Tibial nerve (tissue), 4 donors: Measurements from ENCODE around the gene CIROP. TPM values are rescaled to one million over a fixed set of nuclear protein-coding genes. Genes with fewer than 3 reads are reported as not detected.

Source experiments
- DNase-seq, 2 donors: peaks; one replicate each; pipeline ENCODE4 v3.0.0-alpha.2; 2019; ENCODE audit warnings: low spot score in 2 of 2
- H3K27ac ChIP-seq, 4 donors: fragments of 200-600 bp; sonication (generic) in 3 of 4; one replicate each; pipeline ENCODE4 v1.5.1; 2017 to 2019; ENCODE audit warnings: mild to moderate bottlenecking in 1 of 4
- H3K27me3 ChIP-seq, 2 donors: fragments of 200-600 bp; sonication (generic) in 1 of 2; one replicate each; pipeline versions ENCODE4 v1.5.1 to v1.6.0; 2017 to 2019
- H3K36me3 ChIP-seq, 3 donors: fragments of 200-600 bp; sonication (generic); one replicate each; pipeline ENCODE4 v1.5.1; 2018 to 2019
- H3K4me1 ChIP-seq, 4 donors: fragments of 200-600 bp; sonication (generic) in 3 of 4; one replicate each; pipeline ENCODE4 v1.5.1; 2017 to 2019
- H3K4me3 ChIP-seq, 4 donors: fragments of 200-600 bp; sonication (generic) in 3 of 4; one replicate each; pipeline ENCODE4 v1.5.1; 2017 to 2019; ENCODE audit warnings: mild to moderate bottlenecking in 1 of 4, moderate library complexity in 1 of 4
- H3K9me3 ChIP-seq, 4 donors: fragments of 200-600 bp; sonication (generic) in 3 of 4; one replicate each; pipeline ENCODE4 v1.5.1; 2017 to 2019
- EP300 ChIP-seq, 2 donors: sonication (generic); formaldehyde crosslinking; IDR thresholded peaks; one replicate each; pipeline ENCODE4 v1.6.1; 2017; ENCODE audit warnings: antibody characterized with exemption in 2 of 2, mild to moderate bottlenecking in 1 of 2
- POLR2A ChIP-seq, 2 donors: fragments of 450-650 bp; IDR thresholded peaks; one replicate each; pipeline ENCODE4 v1.6.1; 2017; ENCODE audit warnings: antibody characterized with exemption in 2 of 2, mild to moderate bottlenecking in 2 of 2, moderate library complexity in 2 of 2
- WGBS, 2 donors: methylation state at CpG; one replicate each; pipeline ENCODE4 v1.1.5; 2018; 5-methylcytosine and 5-hydroxymethylcytosine counted together
- total RNA-seq, 4 donors: library from RNA; depleted of rRNA; stranded (reverse); fragments of >200 nt; gene quantifications; one replicate each; pipeline ENCODE4 v1.1.0, GENCODE V29; 2016
- TF ChIP-seq, protein P1 (sequence below), 5 experiments: fragments of 200-600 bp in 3 of 5; fragments of 450-650 bp in 2 of 5; sonication (generic) in 3 of 5; IDR thresholded peaks; one replicate each; pipeline ENCODE4 v1.5.1; 2016 to 2019; ENCODE audit warnings: antibody characterized with exemption in 5 of 5, mild to moderate bottlenecking in 3 of 5, moderate library complexity in 2 of 5

CIROP gene
- total RNA-seq, 4 donors from 2014 or later = not detected

DNA sequence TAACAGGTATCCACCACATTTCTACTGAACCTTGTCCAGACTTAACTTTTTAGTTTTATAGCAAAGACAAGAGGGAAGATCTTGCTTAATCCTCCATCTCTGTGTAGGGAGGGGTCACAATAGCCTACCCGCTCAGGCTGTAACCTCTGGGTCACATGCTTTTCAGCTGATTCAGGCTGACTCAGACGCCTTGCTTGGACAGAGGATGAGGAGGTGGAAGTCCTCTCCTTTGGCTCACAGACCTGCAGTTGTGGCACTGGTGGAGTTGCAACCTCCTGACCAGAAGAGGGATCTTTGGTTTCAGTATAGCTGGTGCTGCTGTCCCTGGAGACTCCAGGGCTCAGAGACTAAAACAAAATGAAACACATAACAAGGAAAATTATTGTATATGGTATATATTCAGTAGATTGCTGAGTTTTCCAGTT is 26.1 kb downstream of the CIROP start:
- WGBS, 2 donors = 5 to 22% methylated on average over 2 of the region's 2 CpGs
- H3K4me3 ChIP-seq = no peak overlapping the region
- peak; percentile 45 to 85 for DNase-seq
- H3K27me3 ChIP-seq = no peaks in the 10 kb centered on the region
- H3K4me1 ChIP-seq = peaks cover 0 to 36% (median 3%) of the 10 kb centered on the region in 4 donors
- peak overlapping the region; percentile 11 to 87 (median 57) for H3K27ac ChIP-seq
- H3K36me3 ChIP-seq = peaks cover 0 to 99% (median 30%) of the 10 kb centered on the region in 3 donors
- no peaks in the 10 kb centered on the region for H3K9me3 ChIP-seq
- TF ChIP-seq POLR2A (IDR thresholded peaks at IDR 0.05) (no peak), EP300 (IDR thresholded peaks at IDR 0.05) (peak in 1 of 2 donors; percentile 85)

DNA sequence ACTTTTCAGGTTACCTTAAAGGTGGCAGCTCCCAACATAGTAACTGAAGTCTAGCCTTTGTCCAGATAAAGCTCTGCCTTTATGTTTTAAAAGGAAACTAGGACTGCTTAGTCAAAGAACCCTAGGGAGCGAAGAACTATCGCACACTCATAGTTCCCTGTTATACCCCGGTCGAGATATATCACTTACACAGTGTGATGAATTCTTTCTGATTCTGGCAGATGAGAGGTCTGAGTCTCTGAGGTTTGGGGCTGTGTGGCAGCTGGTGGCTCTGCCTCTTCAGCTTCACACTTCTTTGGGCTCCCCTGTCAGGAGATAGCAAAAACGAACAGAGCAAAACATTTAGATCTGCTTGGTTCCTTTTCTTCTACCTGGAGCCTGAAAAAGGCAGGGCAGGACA is 26.8 kb downstream of the CIROP start:
- Histone ChIP-seq H3K27ac (peak overlapping the region in 3 of 4 donors; percentile 4 to 87 (median 79)), H3K9me3 (no peaks in the 10 kb centered on the region), H3K4me3 (no peak overlapping the region), H3K27me3 (no peaks in the 10 kb centered on the region), H3K4me1 (peaks cover 0 to 36% (median 3%) of the 10 kb centered on the region in 4 donors), H3K36me3 (peaks cover 0 to 99% (median 24%) of the 10 kb centered on the region in 3 donors)
- TF ChIP-seq, protein P1, sequence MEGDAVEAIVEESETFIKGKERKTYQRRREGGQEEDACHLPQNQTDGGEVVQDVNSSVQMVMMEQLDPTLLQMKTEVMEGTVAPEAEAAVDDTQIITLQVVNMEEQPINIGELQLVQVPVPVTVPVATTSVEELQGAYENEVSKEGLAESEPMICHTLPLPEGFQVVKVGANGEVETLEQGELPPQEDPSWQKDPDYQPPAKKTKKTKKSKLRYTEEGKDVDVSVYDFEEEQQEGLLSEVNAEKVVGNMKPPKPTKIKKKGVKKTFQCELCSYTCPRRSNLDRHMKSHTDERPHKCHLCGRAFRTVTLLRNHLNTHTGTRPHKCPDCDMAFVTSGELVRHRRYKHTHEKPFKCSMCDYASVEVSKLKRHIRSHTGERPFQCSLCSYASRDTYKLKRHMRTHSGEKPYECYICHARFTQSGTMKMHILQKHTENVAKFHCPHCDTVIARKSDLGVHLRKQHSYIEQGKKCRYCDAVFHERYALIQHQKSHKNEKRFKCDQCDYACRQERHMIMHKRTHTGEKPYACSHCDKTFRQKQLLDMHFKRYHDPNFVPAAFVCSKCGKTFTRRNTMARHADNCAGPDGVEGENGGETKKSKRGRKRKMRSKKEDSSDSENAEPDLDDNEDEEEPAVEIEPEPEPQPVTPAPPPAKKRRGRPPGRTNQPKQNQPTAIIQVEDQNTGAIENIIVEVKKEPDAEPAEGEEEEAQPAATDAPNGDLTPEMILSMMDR (IDR thresholded peaks at IDR 0.05) = no peak
- TF ChIP-seq POLR2A (IDR thresholded peaks at IDR 0.05) (no peak), EP300 (IDR thresholded peaks at IDR 0.05) (no peak)
- no peak for DNase-seq
- WGBS, 2 donors = 83 to 93% methylated on average over 5 of the region's 5 CpGs

DNA sequence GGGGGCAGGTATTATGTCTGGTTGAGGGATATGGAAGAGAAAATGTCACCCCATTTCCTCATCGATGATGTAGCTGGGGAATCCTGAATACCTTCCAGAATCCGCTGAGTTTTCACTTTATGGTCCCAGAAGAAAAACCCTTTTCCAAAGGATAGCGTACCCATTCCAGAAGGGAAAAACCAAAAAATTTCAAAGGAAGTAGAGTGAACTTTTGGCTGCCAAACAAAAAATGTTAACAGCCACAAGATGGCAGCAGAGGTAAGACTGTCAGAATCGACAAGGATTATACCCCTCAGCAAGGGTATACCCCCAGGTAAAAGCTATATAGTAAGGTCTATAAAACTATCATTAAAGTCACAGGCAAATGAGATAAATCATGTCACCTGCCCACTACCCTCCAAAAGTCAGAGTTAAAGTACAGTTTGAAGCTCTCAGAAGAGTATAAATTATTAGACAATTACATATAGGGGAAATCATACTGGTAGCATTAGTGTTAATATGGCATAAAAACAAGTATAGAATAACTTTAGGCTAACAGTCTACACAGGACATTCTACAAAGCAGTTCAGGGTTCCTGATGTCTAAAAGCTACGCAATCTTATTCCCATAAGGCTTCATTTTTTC is 27.9 kb downstream of the CIROP start:
- Histone ChIP-seq H3K36me3 (peaks cover 0 to 94% (median 24%) of the 10 kb centered on the region in 3 donors), H3K4me3 (no peak overlapping the region), H3K27me3 (no peaks in the 10 kb centered on the region), H3K27ac (peak overlapping the region in 3 of 4 donors; percentile 1 to 87 (median 79)), H3K9me3 (no peaks in the 10 kb centered on the region), H3K4me1 (peaks cover 0 to 44% (median 8%) of the 10 kb centered on the region in 4 donors)
- DNase-seq = peak in 1 of 2 donors; percentile 39
- 56 to 57% methylated on average over 5 of the region's 5 CpGs for WGBS, 2 donors
- TF ChIP-seq POLR2A (IDR thresholded peaks at IDR 0.05) = no peak
- TF ChIP-seq, protein P1 (IDR thresholded peaks at IDR 0.05) = peak; percentile 39 to 60 (median 53)

DNA sequence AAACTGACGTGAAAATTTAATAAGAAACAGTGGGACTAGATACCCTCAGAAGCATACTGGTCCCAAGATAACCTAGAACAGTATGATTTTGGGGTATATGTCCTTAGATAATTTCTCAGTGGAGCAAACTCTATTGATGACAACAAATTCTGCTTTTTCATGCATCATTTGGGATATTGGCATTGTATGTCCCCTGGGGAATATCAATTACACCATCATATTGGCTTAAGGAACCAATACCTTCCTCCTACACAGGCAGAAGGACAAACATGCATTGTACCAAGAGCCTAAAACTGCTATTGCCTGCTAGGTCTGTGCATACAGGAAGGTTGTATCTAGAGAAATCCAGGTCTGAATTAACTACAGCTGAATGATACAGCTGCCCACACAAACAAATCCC is 29.9 kb downstream of the CIROP start:
- Histone ChIP-seq H3K36me3 (peaks cover 0 to 74% (median 15%) of the 10 kb centered on the region in 3 donors), H3K4me3 (no peak overlapping the region), H3K9me3 (no peaks in the 10 kb centered on the region), H3K27me3 (no peaks in the 10 kb centered on the region), H3K4me1 (peaks cover 0 to 60% (median 21%) of the 10 kb centered on the region in 4 donors), H3K27ac (no peak overlapping the region)
- DNase-seq = no peak
- WGBS, 2 donors = 88 to 93% methylated on average over 1 of the region's 1 CpG
- TF ChIP-seq EP300 (IDR thresholded peaks at IDR 0.05) (no peak), POLR2A (IDR thresholded peaks at IDR 0.05) (no peak)
- TF ChIP-seq, protein P1 (IDR thresholded peaks at IDR 0.05) = no peak

DNA sequence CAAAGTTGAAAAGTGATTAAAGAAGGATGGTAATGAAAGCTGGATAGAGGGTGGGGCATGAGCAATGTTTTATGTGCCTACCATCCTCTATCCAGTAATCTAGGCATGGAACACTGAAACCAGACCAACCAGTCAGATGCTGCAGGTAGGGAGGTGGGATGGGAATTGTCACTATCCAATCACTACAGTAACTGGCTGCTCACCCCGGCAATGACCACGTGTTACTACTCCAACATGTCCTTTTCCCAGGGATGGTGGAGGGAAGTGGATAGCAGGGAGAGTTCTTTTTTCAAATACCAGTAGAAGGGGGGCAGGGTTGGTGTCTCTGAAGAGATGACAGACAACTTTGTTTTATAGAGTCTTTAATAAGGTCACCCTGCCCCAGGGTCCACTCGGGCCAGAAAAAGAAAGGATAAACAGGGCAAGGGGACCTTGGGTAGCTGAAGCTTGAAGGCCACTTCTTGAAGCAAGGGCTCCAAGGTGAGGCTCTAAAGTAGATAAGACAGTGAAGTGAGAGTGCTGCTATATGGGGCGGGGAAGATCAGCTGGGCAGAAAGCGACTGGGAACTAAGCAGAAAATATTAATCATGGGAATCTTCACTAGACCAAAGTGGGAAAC is 32.8 kb downstream of the CIROP start:
- 36 to 43% methylated on average over 5 of the region's 5 CpGs for WGBS, 2 donors

More for the DNA sequence above, 32.8 kb downstream of the CIROP start:
- Histone ChIP-seq H3K36me3 (peaks cover 0 to 67% (median 16%) of the 10 kb centered on the region in 3 donors), H3K9me3 (no peaks in the 10 kb centered on the region), H3K4me3 (peak overlapping the region in 3 of 4 donors; percentile 52 to 68 (median 67)), H3K4me1 (peaks cover 0 to 52% (median 22%) of the 10 kb centered on the region in 4 donors), H3K27me3 (no peaks in the 10 kb centered on the region), H3K27ac (peak overlapping the region; percentile 69 to 91 (median 80))
- DNase-seq = no peak
- TF ChIP-seq EP300 (IDR thresholded peaks at IDR 0.05) (no peak), POLR2A (IDR thresholded peaks at IDR 0.05) (no peak)
- TF ChIP-seq, protein P1 (IDR thresholded peaks at IDR 0.05) = no peak
